HUES6 (cell line): ENCODE data around the gene GFAP.

ENCODE experiments used
- H3K27ac ChIP-seq: 2 replicates; pipeline ENCODE4 v1.7.0; 2013; ENCODE audit warnings: low read depth, mild to moderate bottlenecking, low read length, inconsistent platforms
- H3K27me3 ChIP-seq: 2 replicates; pipeline ENCODE4 v1.6.1; 2013; ENCODE audit warnings: low read length; ENCODE audit not compliant: control insufficient read depth, insufficient read depth
- H3K36me3 ChIP-seq: 2 replicates; pipeline ENCODE4 v1.6.1; 2013; ENCODE audit warnings: low read length; ENCODE audit not compliant: control insufficient read depth, insufficient read depth
- H3K4me1 ChIP-seq: 2 replicates; pipeline ENCODE4 v1.6.1; 2013; ENCODE audit warnings: low read length; ENCODE audit not compliant: control insufficient read depth, insufficient read depth
- H3K4me3 ChIP-seq: 2 replicates; pipeline ENCODE4 v1.5.1; 2013; ENCODE audit warnings: low read depth, low read length
- H3K9ac ChIP-seq: one replicate; pipeline ENCODE4 v1.6.1; 2013; ENCODE audit warnings: mild to moderate bottlenecking, low read length
- H3K9me3 ChIP-seq: 2 replicates; pipeline ENCODE4 v1.6.1; 2013; ENCODE audit warnings: low read depth, low read length; ENCODE audit not compliant: control insufficient read depth, insufficient read depth

The GFAP gene

GRCh38 chr17:44912763-44913544 lies 2.3 kb downstream of the GFAP start:
- Histone ChIP-seq H3K4me1 (peaks cover 7% of the 10 kb centered on the region), H3K27me3 (peaks cover 36% of the 10 kb centered on the region), H3K9ac (no peak overlapping the region), H3K9me3 (no peaks in the 10 kb centered on the region), H3K36me3 (no peaks in the 10 kb centered on the region), H3K27ac (no peak overlapping the region), H3K4me3 (no peak overlapping the region)

GRCh38 chr17:44911133-44912001 lies 3.9 kb downstream of the GFAP start:
- Histone ChIP-seq H3K9me3 (no peaks in the 10 kb centered on the region), H3K36me3 (no peaks in the 10 kb centered on the region), H3K4me1 (peaks cover 12% of the 10 kb centered on the region), H3K27me3 (peaks cover 36% of the 10 kb centered on the region), H3K4me3 (peak overlapping the region; percentile 50), H3K27ac (no peak overlapping the region), H3K9ac (no peak overlapping the region)

DNA sequence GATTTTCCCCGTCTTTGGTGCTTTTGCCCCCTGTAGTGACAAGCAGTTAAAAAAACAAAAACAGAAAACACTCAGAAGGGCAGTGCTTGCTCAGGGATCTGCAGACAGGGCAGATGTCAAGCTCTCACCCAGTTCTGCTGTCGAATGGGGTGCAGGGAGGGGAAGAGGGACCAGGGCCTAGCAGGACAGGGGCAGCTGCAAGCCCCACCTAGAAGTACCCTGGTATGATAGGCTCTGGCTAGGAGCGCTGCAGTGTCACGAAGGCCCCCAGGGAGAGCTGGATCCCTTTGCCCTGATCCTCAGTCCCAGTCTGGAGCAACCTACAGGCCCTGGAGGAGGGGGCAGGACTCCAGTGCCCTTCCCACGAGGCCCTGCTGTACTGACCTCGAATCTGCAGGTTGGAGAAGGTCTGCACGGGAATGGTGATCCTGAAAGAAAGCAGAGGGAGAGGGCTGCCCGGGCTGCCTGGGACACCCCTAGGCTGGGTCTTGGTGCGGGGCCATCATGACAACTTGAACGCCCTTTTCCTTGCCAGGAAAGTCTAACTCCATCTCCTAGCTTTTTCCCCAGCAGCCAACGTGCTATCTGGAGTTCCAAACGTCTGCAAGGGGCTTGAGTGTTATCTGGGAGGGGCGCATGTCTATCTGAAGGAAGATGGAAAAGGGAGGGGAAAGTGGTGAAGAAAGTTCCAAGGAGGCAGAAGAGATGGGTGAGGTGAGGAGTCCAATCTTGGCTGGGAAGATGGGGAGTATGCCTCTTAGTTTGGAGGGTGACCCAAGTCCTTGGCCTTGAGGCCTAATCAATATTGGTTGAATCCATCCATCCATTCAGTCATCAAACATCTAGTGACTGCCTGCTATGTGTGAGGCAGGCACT lies 4.8 kb downstream of the GFAP start:
- Histone ChIP-seq H3K27me3 (peaks cover 36% of the 10 kb centered on the region), H3K4me1 (peaks cover 21% of the 10 kb centered on the region), H3K4me3 (peak overlapping the region; percentile 50), H3K9ac (no peak overlapping the region), H3K36me3 (no peaks in the 10 kb centered on the region), H3K9me3 (no peaks in the 10 kb centered on the region), H3K27ac (no peak overlapping the region)

GRCh38 chr17:44909681-44910144 lies 5.6 kb downstream of the GFAP start:
- H3K9ac ChIP-seq: no peak overlapping the region
- H3K4me3 ChIP-seq: no peak overlapping the region
- H3K4me1 ChIP-seq: peaks cover 23% of the 10 kb centered on the region
- H3K9me3 ChIP-seq: no peaks in the 10 kb centered on the region
- H3K27ac ChIP-seq: no peak overlapping the region
- no peaks in the 10 kb centered on the region for H3K36me3 ChIP-seq
- peaks cover 32% of the 10 kb centered on the region for H3K27me3 ChIP-seq

DNA sequence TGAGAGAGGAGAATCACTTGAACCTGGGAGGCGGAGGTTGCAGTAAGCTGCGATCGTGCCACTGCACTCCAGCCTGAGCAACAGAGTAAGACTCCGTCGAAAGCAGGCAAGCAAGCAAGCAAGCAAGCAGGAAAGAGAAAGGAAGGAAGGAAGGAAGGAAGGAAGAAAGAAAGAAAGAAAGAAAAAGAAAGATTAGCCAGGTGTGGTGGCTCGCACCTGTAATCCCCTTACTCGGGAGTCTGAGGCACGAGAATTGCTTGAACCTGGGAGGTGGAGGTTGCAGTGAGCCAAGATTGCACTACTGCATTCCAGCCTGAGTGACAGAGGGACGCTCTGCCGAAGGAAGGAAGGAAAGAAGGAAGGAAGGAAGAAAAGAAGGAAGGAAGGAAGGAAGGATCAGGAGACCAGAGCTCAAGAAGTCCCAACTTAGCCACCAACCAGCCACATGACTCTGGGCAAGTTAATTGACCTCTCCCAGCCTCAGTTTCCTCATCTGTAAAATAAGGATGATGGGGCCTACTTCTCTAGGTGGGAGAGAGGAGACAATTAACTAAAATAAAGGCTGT lies 6.5 kb downstream of the GFAP start:
- H3K27me3 ChIP-seq: peaks cover 24% of the 10 kb centered on the region
- no peak overlapping the region for H3K9ac ChIP-seq
- H3K4me3 ChIP-seq: no peak overlapping the region
- H3K27ac ChIP-seq: no peak overlapping the region
- H3K36me3 ChIP-seq: no peaks in the 10 kb centered on the region
- H3K4me1 ChIP-seq: peaks cover 23% of the 10 kb centered on the region
- H3K9me3 ChIP-seq: no peaks in the 10 kb centered on the region

DNA sequence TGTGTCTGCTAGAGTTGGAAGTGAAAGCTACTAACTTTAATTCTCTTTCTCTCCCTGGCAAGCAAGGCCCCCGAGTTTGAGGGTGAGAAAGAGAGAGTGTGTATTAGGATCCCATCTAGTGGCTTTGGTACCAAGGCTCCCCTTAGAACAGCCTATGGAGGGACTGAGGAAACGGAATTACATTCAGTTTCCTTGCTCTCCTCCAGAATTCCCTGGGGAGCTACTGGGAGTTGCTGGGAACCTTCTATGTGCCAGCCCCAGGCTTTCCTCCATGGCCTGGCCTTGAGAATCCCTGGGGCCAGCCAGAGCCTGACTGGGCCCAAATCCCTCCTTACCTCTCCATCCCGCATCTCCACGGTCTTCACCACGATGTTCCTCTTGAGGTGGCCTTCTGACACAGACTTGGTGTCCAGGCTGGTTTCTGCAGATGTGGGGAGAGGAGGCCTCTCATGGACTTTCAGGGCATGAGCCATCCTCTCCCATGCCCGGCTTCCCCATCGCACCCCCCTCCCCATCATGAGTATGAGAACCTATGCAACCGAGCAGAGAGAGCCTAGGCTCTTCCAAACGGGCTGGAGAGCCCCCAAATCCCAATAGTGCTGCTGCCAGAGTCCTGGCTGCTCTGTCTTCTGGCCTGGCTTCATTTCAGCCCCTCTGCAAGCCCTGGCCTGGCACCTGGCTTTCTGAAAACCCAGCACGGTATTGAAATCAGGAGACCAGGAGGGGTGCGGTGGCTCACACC lies 7.4 kb downstream of the GFAP start:
- no peak overlapping the region for H3K9ac ChIP-seq
- H3K9me3 ChIP-seq: no peaks in the 10 kb centered on the region
- no peaks in the 10 kb centered on the region for H3K36me3 ChIP-seq
- peaks cover 23% of the 10 kb centered on the region for H3K4me1 ChIP-seq
- H3K27me3 ChIP-seq: peaks cover 15% of the 10 kb centered on the region
- no peak overlapping the region for H3K27ac ChIP-seq
- H3K4me3 ChIP-seq: no peak overlapping the region

DNA sequence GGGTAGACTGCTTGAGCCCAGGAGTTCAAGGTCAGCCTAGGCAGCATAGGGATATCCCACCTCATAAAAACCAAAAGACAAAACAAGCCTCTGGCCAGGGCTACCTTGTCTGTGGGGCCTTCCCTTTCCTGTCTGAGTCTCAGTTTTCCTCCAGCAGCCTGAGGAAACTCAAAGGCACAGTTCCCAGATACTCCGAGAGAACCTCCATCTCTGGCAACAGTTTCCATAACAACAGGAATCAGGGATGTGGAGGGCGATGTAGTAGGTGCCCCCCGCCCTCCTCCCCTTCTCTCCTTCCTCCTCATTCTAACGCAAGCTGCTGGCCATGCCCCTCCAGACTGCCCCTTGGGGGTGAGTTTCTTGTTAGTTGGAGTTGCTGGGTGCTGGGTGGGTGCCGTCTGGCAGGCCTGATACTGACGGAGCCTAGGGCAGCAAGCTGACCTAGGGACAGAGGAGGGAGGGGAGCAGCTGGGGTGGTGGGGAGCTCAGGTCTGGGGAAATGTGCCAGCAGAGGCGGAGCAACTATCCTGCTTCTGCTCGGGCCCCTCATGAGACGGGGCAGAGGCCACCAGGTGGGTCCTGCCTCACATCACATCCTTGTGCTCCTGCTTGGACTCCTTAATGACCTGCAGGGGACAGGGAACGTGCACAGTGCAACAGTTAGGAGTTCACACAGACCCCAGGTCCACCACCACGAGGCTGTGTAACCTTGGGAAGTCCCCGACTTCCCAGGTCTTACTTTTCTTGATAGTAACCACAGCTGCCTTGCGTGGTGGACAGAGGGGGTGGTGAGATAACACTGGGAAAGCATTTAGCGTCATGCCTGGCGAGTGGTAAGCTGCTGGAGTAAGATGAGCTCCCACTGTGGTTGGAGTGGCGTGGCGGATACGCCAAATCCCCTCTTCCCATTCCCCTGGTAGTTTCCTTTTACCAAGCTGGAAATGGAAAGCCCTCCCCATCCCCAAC lies 8.3 kb downstream of the GFAP start:
- H3K27ac ChIP-seq: no peak overlapping the region
- no peak overlapping the region for H3K9ac ChIP-seq
- H3K4me3 ChIP-seq: no peak overlapping the region
- peaks cover 7% of the 10 kb centered on the region for H3K27me3 ChIP-seq
- H3K9me3 ChIP-seq: no peaks in the 10 kb centered on the region
- peaks cover 23% of the 10 kb centered on the region for H3K4me1 ChIP-seq
- H3K36me3 ChIP-seq: no peaks in the 10 kb centered on the region

DNA sequence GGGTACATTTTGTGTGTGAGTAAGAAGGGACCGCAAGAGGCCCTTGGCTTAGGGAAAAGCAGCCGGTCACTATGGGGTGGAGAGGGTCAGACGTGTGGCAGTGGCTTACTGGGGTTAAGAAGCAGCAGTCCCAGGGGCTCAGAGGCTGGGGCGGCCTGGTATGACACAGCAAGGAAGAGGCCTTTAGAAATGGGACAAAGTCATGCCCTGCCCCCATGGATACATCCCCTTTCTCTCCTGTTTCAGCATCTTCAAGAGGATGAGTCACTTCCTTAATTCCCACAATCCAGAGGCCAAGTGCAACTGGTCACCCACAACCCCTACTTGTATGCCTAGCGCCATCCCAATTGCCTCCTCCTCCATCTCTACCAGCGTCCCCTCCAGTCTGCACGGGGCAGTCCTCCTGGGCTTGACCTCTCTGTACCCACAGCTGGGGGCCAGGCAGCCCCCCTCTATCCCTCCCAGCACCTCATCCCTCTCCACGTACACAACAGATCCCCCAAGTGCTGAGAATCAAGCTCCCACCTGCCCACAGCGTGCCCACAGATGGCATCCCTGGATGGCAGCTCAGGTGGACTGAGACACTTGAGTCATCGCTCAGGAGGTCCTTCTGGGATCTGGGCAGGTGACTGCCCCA lies 9.2 kb downstream of the GFAP start:
- Histone ChIP-seq H3K9ac (peak overlapping the region; percentile 21), H3K4me3 (no peak overlapping the region), H3K27ac (no peak overlapping the region), H3K36me3 (no peaks in the 10 kb centered on the region), H3K27me3 (no peaks in the 10 kb centered on the region; the same call in 1 of the 2 replicates), H3K4me1 (peaks cover 19% of the 10 kb centered on the region), H3K9me3 (no peaks in the 10 kb centered on the region)
